Stimulated activated naive B cell treated with anti-CD40 and anti-IgM and Interleukin-4, amounts not matched to agents 10 μg/mL and 1 μg/mL and 100 μg/mL, for 72 hours (primary cell): ENCODE measurements around the gene MPZL1.
A peak's percentile ranks its signal among the peaks of the same experiment; 100 is the strongest.

Source experiments
- ATAC-seq, 2 donors: fragments of 150-1000 bp; cut with Tn5 transposase; replicated peaks; 2 replicates each; pipeline ENCODE4 v1.10.0; 2021; ENCODE audit warnings: moderate library complexity in 1 of 2
- DNase-seq: peaks from one replicate; pipeline ENCODE4 v3.0.0; 2021
- H3K27ac Mint-ChIP-seq: one replicate; pipeline ENCODE4 v1.8.0; 2022; ENCODE audit warnings: mild to moderate bottlenecking, mixed read lengths
- H3K27me3 Mint-ChIP-seq, 2 donors: one replicate each; pipeline ENCODE4 v1.8.0; 2022; ENCODE audit warnings: mixed read lengths in 2 of 2
- H3K36me3 Mint-ChIP-seq, 2 donors: one replicate each; pipeline ENCODE4 v1.8.0; 2022; ENCODE audit warnings: mixed read lengths in 2 of 2, mild to moderate bottlenecking in 1 of 2
- H3K4me1 Mint-ChIP-seq, 2 donors: one replicate each; pipeline ENCODE4 v1.8.0; 2022; ENCODE audit warnings: mixed read lengths in 2 of 2, mild to moderate bottlenecking in 1 of 2
- H3K4me3 Mint-ChIP-seq, 2 donors: one replicate each; pipeline ENCODE4 v1.8.0; 2022; ENCODE audit warnings: mild to moderate bottlenecking in 2 of 2, mixed read lengths in 2 of 2, moderate library complexity in 1 of 2
- H3K9me3 Mint-ChIP-seq, 2 donors: one replicate each; pipeline ENCODE4 v1.8.0; 2022; ENCODE audit warnings: mixed read lengths in 2 of 2, mild to moderate bottlenecking in 1 of 2

Gene MPZL1

GRCh38 chr1:167705250-167705649, 16.5 kb upstream of the MPZL1 start:
- H3K36me3 Mint-ChIP-seq: peaks cover 39 to 52% of the 10 kb centered on the region in 2 donors
- H3K4me1 Mint-ChIP-seq: peaks cover 52 to 60% of the 10 kb centered on the region in 2 donors
- ATAC-seq: no peak
- no peaks in the 10 kb centered on the region for H3K9me3 Mint-ChIP-seq
- H3K27me3 Mint-ChIP-seq: no peaks in the 10 kb centered on the region
- no peak for DNase-seq
- no peak overlapping the region for H3K27ac Mint-ChIP-seq
- H3K4me3 Mint-ChIP-seq: no peak overlapping the region

- Mint-ChIP-seq H3K27ac (peak overlapping the region; percentile 84), H3K9me3 (no peaks in the 10 kb centered on the region), H3K4me1 (peaks cover 54 to 61% of the 10 kb centered on the region in 2 donors), H3K4me3 (no peak overlapping the region), H3K27me3 (no peaks in the 10 kb centered on the region), H3K36me3 (peaks cover 34 to 44% of the 10 kb centered on the region in 2 donors)
- no peak for DNase-seq
- no peak for ATAC-seq
Observed at GRCh38 chr1:167706363-167706762, 15.4 kb upstream of the MPZL1 start.

- ATAC-seq: peak; percentile 65 to 79
- no peak for DNase-seq
- Mint-ChIP-seq H3K36me3 (peaks cover 29 to 38% of the 10 kb centered on the region in 2 donors), H3K4me1 (peaks cover 51 to 61% of the 10 kb centered on the region in 2 donors), H3K9me3 (no peaks in the 10 kb centered on the region), H3K27me3 (no peaks in the 10 kb centered on the region), H3K4me3 (peak overlapping the region; percentile 49 to 56), H3K27ac (peak overlapping the region; percentile 92)
Observed at GRCh38 chr1:167706931-167707877, 14.6 kb upstream of the MPZL1 start.

- Mint-ChIP-seq H3K4me1 (peaks cover 50 to 62% of the 10 kb centered on the region in 2 donors), H3K9me3 (no peaks in the 10 kb centered on the region), H3K27ac (peak overlapping the region; percentile 92), H3K36me3 (peaks cover 28 to 35% of the 10 kb centered on the region in 2 donors), H3K27me3 (no peaks in the 10 kb centered on the region), H3K4me3 (peak overlapping the region; percentile 31 to 49)
- peak in 1 of 2 donors; percentile 39 for ATAC-seq
- DNase-seq: no peak
Observed at GRCh38 chr1:167707942-167708341, 13.8 kb upstream of the MPZL1 start.

- peaks cover 48 to 63% of the 10 kb centered on the region in 2 donors for H3K4me1 Mint-ChIP-seq
- peaks cover 18 to 25% of the 10 kb centered on the region in 2 donors for H3K36me3 Mint-ChIP-seq
- ATAC-seq: peak; percentile 79 to 83
- H3K4me3 Mint-ChIP-seq: peak overlapping the region; percentile 44 to 60
- H3K9me3 Mint-ChIP-seq: no peaks in the 10 kb centered on the region
- peak overlapping the region; percentile 92 for H3K27ac Mint-ChIP-seq
- DNase-seq: peak; percentile 72
- no peaks in the 10 kb centered on the region for H3K27me3 Mint-ChIP-seq
Observed at GRCh38 chr1:167708940-167709389, 12.8 kb upstream of the MPZL1 start.

- Mint-ChIP-seq H3K4me3 (no peak overlapping the region), H3K27me3 (peaks cover 7% of the 10 kb centered on the region in 2 donors), H3K4me1 (peaks cover 52 to 77% of the 10 kb centered on the region in 2 donors), H3K9me3 (peaks cover 3 to 5% of the 10 kb centered on the region in 2 donors), H3K27ac (no peak overlapping the region), H3K36me3 (peaks cover 13 to 22% of the 10 kb centered on the region in 2 donors)
- no peak for DNase-seq
- ATAC-seq: no peak
Observed at GRCh38 chr1:167710836-167711235, 10.9 kb upstream of the MPZL1 start.

DNA sequence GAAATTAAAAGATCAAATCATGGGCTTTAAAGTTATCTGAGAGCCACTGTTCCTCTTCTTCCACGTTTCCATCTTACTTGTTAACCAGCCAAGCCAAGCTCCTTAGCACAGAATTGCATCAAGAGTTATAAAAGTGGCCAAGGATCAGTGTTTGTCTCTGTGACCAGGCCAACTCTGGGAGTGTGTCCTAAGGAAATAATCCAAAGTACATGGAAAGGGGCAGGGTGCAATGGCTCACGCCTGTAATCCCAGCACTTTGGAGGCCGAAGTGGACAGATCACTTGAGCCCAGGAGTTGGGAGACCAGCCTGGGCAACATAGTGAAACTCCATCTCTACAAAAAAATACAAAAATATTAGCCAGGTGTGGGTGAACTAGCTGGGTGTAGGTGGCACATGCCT, 10.0 kb upstream of the MPZL1 start:
- no peak for DNase-seq
- Mint-ChIP-seq H3K27me3 (peaks cover 7% of the 10 kb centered on the region in 2 donors), H3K9me3 (peaks cover 3 to 5% of the 10 kb centered on the region in 2 donors), H3K27ac (no peak overlapping the region), H3K4me3 (no peak overlapping the region), H3K36me3 (peaks cover 10 to 16% of the 10 kb centered on the region in 2 donors), H3K4me1 (peaks cover 47 to 69% of the 10 kb centered on the region in 2 donors)
- no peak for ATAC-seq

- H3K27me3 Mint-ChIP-seq: peaks cover 7% of the 10 kb centered on the region in 2 donors
- no peak for ATAC-seq
- H3K9me3 Mint-ChIP-seq: peaks cover 3 to 5% of the 10 kb centered on the region in 2 donors
- peaks cover 36 to 52% of the 10 kb centered on the region in 2 donors for H3K4me1 Mint-ChIP-seq
- peak overlapping the region; percentile 91 to 96 for H3K4me3 Mint-ChIP-seq
- no peak for DNase-seq
- H3K36me3 Mint-ChIP-seq: peaks cover 7 to 11% of the 10 kb centered on the region in 2 donors
- H3K27ac Mint-ChIP-seq: peak overlapping the region; percentile 100
Observed at GRCh38 chr1:167713330-167714081, 8.3 kb upstream of the MPZL1 start.

DNA sequence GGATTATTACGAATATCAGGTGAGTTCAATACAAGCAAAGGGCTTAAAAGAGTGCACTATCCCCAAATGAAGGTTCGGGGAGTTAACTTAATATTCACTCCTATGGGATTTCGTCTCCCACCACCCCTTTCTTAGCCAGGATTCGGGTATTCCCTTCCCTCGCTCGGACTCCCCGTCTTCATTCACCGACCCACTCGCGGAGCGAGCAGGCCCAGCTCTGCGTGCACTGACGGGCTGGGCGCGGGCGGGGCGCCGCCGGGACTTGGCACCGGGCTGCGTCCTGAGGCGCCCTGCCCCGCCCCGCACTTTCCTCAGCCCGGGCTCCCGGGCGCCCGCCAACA, 7.7 kb upstream of the MPZL1 start:
- no peak for DNase-seq

DNA sequence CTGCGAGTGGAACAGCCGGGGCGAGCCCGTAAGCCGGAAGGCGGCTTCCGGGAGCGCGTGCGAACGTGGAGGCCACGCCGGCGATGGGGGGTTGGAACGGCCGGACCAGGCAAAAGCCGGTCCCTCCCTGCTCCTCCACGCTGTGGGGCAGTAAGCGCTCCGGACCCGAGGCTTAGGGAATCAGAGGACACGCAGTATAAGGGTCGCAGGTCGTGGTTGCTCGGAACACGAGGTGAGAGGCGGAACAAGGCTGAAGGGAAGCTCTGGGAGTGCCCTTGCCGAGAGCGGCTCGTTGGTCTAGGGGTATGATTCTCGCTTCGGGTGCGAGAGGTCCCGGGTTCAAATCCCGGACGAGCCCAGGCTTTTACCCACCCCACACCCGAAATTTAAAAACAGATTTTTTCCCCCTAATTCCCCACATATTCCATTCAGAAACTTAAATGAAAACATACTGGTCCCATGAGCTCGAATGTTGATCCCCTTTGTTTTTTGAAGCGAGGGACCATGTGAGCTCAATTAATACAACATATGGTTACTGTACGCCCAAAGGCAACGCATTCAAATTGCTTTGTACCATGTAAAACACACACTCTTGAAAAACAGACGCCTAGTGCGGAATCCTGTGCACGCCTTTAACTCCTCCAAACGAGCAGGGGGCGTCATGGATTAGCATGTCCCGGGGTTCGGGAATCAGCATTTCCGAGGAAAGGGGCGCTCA, 7.2 kb upstream of the MPZL1 start:
- H3K4me3 Mint-ChIP-seq: peak overlapping the region; percentile 91 to 96
- H3K9me3 Mint-ChIP-seq: peaks cover 3 to 5% of the 10 kb centered on the region in 2 donors
- H3K36me3 Mint-ChIP-seq: peaks cover 7 to 11% of the 10 kb centered on the region in 2 donors
- ATAC-seq (peak; percentile 61 to 65), DNase-seq (peak; percentile 80)
- H3K27me3 Mint-ChIP-seq: peaks cover 7% of the 10 kb centered on the region in 2 donors
- peaks cover 32 to 49% of the 10 kb centered on the region in 2 donors for H3K4me1 Mint-ChIP-seq
- H3K27ac Mint-ChIP-seq: peak overlapping the region; percentile 100

More for the DNA sequence above, 7.7 kb upstream of the MPZL1 start:
- H3K9me3 Mint-ChIP-seq: peaks cover 3 to 5% of the 10 kb centered on the region in 2 donors
- peak overlapping the region; percentile 100 for H3K27ac Mint-ChIP-seq
- ATAC-seq: peak; percentile 63 to 70
- H3K36me3 Mint-ChIP-seq: peaks cover 7 to 11% of the 10 kb centered on the region in 2 donors
- H3K4me1 Mint-ChIP-seq: peaks cover 31 to 49% of the 10 kb centered on the region in 2 donors
- peaks cover 7% of the 10 kb centered on the region in 2 donors for H3K27me3 Mint-ChIP-seq
- H3K4me3 Mint-ChIP-seq: peak overlapping the region; percentile 91 to 96

DNA sequence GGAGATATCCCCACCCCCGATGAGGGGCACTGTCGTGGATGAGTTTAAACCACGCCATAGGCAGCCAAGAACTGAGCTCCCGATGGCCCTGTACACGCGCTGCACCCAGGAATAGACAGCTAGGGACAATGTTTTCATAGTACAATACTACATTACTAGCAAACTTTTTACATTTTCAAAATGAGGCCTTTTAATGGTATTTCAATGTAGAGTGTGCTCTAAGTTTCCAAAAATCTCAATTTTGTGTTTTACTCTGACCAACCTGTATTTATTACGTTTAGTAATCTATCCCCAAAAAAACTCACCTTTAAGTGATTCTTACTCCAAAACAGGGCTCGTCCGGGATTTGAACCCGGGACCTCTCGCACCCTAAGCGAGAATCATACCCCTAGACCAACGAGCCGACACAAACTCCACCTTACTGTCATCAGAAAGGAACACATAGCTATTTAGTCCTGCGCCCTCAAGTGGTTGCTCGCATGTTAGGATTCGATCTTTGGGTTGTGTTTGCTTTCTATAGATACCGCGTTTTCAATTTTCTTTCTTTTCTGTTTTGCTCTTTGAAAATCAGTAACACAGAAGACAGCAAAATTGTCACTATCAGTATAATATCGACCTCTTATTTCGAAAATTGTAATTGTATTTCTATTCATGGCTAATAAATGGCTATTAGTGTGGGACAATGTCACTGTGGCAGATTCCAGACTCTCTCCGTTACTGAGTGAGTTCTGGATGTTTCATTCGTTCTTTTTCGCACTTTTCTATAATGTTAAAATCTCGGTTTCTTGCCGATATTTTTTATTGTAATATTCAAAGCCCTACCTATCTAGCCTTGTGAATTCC, 6.4 kb upstream of the MPZL1 start:
- peak overlapping the region; percentile 100 for H3K27ac Mint-ChIP-seq
- peak; percentile 56 to 62 for ATAC-seq
- DNase-seq: peak; percentile 86
- H3K27me3 Mint-ChIP-seq: peaks cover 7% of the 10 kb centered on the region in 2 donors
- H3K36me3 Mint-ChIP-seq: peaks cover 7 to 11% of the 10 kb centered on the region in 2 donors
- H3K4me1 Mint-ChIP-seq: peaks cover 33 to 49% of the 10 kb centered on the region in 2 donors
- H3K4me3 Mint-ChIP-seq: peak overlapping the region; percentile 91 to 96
- H3K9me3 Mint-ChIP-seq: peaks cover 3 to 5% of the 10 kb centered on the region in 2 donors

DNA sequence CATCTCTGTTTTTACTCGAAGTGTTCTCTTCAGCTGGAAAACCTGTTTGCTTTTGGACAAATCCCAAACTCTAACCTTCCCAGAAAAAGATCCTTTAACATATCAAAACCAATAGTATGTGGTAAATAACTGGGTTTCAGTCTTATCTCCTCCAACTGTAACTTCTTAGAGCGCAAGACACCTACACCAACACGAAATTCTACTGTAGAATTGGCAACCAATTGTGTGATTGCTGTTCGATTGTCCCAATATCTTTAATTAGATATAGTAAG, 5.8 kb upstream of the MPZL1 start:
- Mint-ChIP-seq H3K4me3 (peak overlapping the region; percentile 91 to 96), H3K36me3 (peaks cover 7 to 11% of the 10 kb centered on the region in 2 donors), H3K27ac (peak overlapping the region; percentile 100), H3K9me3 (peaks cover 3 to 5% of the 10 kb centered on the region in 2 donors), H3K27me3 (peaks cover 7% of the 10 kb centered on the region in 2 donors), H3K4me1 (peaks cover 37 to 54% of the 10 kb centered on the region in 2 donors)
- ATAC-seq (no peak), DNase-seq (no peak)

GRCh38 chr1:167717351-167717750, 4.4 kb upstream of the MPZL1 start:
- Mint-ChIP-seq H3K4me1 (peaks cover 43 to 60% of the 10 kb centered on the region in 2 donors), H3K4me3 (peak overlapping the region in 1 of 2 donors; percentile 18), H3K9me3 (peaks cover 3 to 5% of the 10 kb centered on the region in 2 donors), H3K27me3 (peaks cover 7% of the 10 kb centered on the region in 2 donors), H3K27ac (peak overlapping the region; percentile 70), H3K36me3 (peaks cover 8 to 15% of the 10 kb centered on the region in 2 donors)
- DNase-seq (no peak), ATAC-seq (no peak)
